ENCODE data around the gene NCAM1.

DNA sequence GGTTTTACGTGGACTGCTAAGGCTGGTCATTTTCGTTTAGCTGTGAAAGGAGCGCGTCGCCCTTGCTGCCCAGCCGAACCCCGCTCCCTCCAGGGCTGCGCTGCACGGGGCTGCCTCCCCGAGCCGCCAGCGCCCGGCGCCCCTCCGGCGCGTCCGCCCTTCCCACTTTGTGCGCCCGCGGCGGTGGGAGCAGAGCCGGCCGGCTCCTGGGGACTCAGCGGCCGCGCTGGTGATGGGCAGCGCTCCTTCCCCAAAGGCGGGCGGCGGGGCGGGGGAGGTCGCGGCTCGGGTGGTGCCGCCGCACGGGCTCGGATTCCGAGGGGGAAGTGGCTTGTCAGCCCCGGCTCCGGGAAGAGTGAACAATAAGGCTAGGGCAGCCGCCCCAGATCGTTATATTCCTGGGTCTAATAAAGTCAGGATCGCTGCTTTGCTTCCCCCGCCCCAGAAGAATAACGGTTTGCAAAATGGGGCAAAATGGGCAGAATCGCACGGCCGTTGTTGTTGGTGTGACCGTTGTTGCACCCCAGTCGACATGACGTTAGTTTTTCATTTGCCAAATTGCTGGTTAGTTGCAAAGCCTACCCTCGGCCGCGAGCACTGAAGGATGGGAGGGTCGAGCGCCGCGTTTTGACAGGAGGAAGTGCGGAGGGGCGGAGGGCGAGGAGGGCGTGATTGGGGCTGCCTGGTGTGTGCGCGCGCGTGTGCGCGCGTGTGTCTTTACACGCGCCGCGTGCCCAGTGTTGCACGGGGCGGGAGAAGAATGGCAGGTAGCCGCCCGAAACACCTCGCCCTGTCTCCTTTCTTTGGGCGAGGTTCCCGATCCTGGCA is 745 bp downstream of the NCAM1 start:
- no peak for TF ChIP-seq CTCF (IDR thresholded peaks at IDR 0.05)
- TF ChIP-seq POLR2AphosphoS5 (IDR thresholded peaks at IDR 0.05; ENCODE audit: insufficient read depth in 1 of 2, low read depth in 1 of 2): no peak
- no peak for TF ChIP-seq POLR2A (IDR thresholded peaks at IDR 0.05)

All from vagina (tissue), 2 donors.